Keratinocyte (primary cell): ENCODE results near the gene DENND1A.

Source experiments
- EZH2 ChIP-seq: IDR thresholded peaks from one replicate; pipeline ENCODE4 v1.6.1; 2012; ENCODE audit warnings: inconsistent platforms, mild to moderate bottlenecking, low read length, moderate library complexity
- TF ChIP-seq, protein P1 (sequence below), 3 experiments: IDR thresholded peaks in 1 of 3; conservative IDR thresholded peaks in 1 of 3; optimal IDR thresholded peaks in 1 of 3; 2 replicates in 2 of 3; 3 replicates in 1 of 3; pipeline versions ENCODE3 to v1.5.1; 2011; ENCODE audit warnings: low read length in 3 of 3, mild to moderate bottlenecking in 3 of 3, moderate library complexity in 2 of 3, control low read depth in 1 of 3, inconsistent platforms in 1 of 3; ENCODE audit not compliant: insufficient read depth in 2 of 3; ENCODE audit errors: extremely low read depth in 1 of 3

- TF ChIP-seq, protein P1, sequence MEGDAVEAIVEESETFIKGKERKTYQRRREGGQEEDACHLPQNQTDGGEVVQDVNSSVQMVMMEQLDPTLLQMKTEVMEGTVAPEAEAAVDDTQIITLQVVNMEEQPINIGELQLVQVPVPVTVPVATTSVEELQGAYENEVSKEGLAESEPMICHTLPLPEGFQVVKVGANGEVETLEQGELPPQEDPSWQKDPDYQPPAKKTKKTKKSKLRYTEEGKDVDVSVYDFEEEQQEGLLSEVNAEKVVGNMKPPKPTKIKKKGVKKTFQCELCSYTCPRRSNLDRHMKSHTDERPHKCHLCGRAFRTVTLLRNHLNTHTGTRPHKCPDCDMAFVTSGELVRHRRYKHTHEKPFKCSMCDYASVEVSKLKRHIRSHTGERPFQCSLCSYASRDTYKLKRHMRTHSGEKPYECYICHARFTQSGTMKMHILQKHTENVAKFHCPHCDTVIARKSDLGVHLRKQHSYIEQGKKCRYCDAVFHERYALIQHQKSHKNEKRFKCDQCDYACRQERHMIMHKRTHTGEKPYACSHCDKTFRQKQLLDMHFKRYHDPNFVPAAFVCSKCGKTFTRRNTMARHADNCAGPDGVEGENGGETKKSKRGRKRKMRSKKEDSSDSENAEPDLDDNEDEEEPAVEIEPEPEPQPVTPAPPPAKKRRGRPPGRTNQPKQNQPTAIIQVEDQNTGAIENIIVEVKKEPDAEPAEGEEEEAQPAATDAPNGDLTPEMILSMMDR (optimal IDR thresholded peaks at IDR 0.05 in 1 of 3, IDR thresholded peaks at IDR 0.05 in 1 of 3, conservative IDR thresholded peaks at IDR 0.05 in 1 of 3; ENCODE audit: extremely low read depth in 1 of 3, insufficient read depth in 2 of 3, low read length in 3 of 3): no peak
- no peak for TF ChIP-seq EZH2
Measured at GRCh38 chr9:123353041-123353440, 576.9 kb downstream of the DENND1A start.
